Measurements from ENCODE around the gene KRT40.
A peak's percentile ranks its signal among the peaks of the same experiment; 100 is the strongest.

Gene KRT40

GRCh38 chr17:40952154-40952553, 32.0 kb downstream of the KRT40 start:
- DNase-seq, result no peak
- H3K4me1 ChIP-seq (ENCODE audit: control insufficient read depth, insufficient read depth, low read depth, low read length), result peaks cover 3% of the 10 kb centered on the region

GRCh38 chr17:40951011-40951622, 33.0 kb downstream of the KRT40 start:
- no peak overlapping the region for H3K4me3 ChIP-seq (ENCODE audit: insufficient read depth in 1 of 2, low read depth in 1 of 2, low read length in 2 of 2)
- no peak overlapping the region for H3K9ac ChIP-seq (ENCODE audit: low read length)
- H2BK120ac ChIP-seq (ENCODE audit: low read depth, low read length), result no peak overlapping the region
- no peaks in the 10 kb centered on the region for H3K79me1 ChIP-seq (replicated peaks; ENCODE audit: low read length, poor library complexity, severe bottlenecking)
- DNase-seq, result no peak
- H4K8ac ChIP-seq (ENCODE audit: low read length), result no peak overlapping the region
- H2BK12ac ChIP-seq (ENCODE audit: low read length in 2 of 2), result no peak overlapping the region
- H2BK15ac ChIP-seq (ENCODE audit: low read depth, poor library complexity, severe bottlenecking), result no peak overlapping the region
- 96% methylated on average over 2 of the region's 2 CpGs for WGBS
- H3K4me1 ChIP-seq (ENCODE audit: control insufficient read depth, insufficient read depth, low read depth, low read length), result peaks cover 3% of the 10 kb centered on the region
- no peak overlapping the region for H3K27ac ChIP-seq (ENCODE audit: low read length, poor library complexity, severe bottlenecking)
- H3K23ac ChIP-seq (ENCODE audit: low read length in 2 of 2), result no peak overlapping the region
- H2AK5ac ChIP-seq (ENCODE audit: low read length, severe bottlenecking), result no peak overlapping the region
- no peaks in the 10 kb centered on the region for H3K36me3 ChIP-seq (ENCODE audit: control insufficient read depth in 1 of 2, insufficient read depth in 2 of 2, low read depth in 1 of 2, low read length in 2 of 2)
- no peaks in the 10 kb centered on the region for H3K9me3 ChIP-seq (ENCODE audit: control insufficient read depth, low read length)
- no peak overlapping the region for H3K14ac ChIP-seq (ENCODE audit: low read length in 2 of 2)
- no peaks in the 10 kb centered on the region for H3K27me3 ChIP-seq (ENCODE audit: control insufficient read depth in 1 of 2, insufficient read depth in 1 of 2, low read length in 2 of 2)
- no peak overlapping the region for H4K91ac ChIP-seq (ENCODE audit: low read length)
- no peak overlapping the region for H3K4me2 ChIP-seq (ENCODE audit: low read length, poor library complexity, severe bottlenecking)
- H2AFZ ChIP-seq (ENCODE audit: low read depth, low read length), result no peak overlapping the region
- H3K18ac ChIP-seq (ENCODE audit: low read depth in 1 of 2, low read length in 2 of 2), result no peak overlapping the region
- H3K4ac ChIP-seq (ENCODE audit: low read depth in 1 of 2, low read length in 2 of 2), result no peak overlapping the region
- no peak overlapping the region for H2BK5ac ChIP-seq (ENCODE audit: low read depth, low read length, poor library complexity, severe bottlenecking)

More at GRCh38 chr17:40952154-40952553, 32.0 kb downstream of the KRT40 start:
- Histone ChIP-seq H3K27me3 (ENCODE audit: control insufficient read depth in 1 of 2, insufficient read depth in 1 of 2, low read length in 2 of 2) (no peaks in the 10 kb centered on the region), H4K91ac (ENCODE audit: low read length) (no peak overlapping the region), H2BK5ac (ENCODE audit: low read depth, low read length, poor library complexity, severe bottlenecking) (no peak overlapping the region), H3K79me1 (replicated peaks; ENCODE audit: low read length, poor library complexity, severe bottlenecking) (no peaks in the 10 kb centered on the region), H3K36me3 (ENCODE audit: control insufficient read depth in 1 of 2, insufficient read depth in 2 of 2, low read depth in 1 of 2, low read length in 2 of 2) (no peaks in the 10 kb centered on the region), H2AK5ac (ENCODE audit: low read length, severe bottlenecking) (peak overlapping the region; percentile 26), H2BK15ac (ENCODE audit: low read depth, poor library complexity, severe bottlenecking) (no peak overlapping the region), H3K18ac (ENCODE audit: low read depth in 1 of 2, low read length in 2 of 2) (no peak overlapping the region), H3K4ac (ENCODE audit: low read depth in 1 of 2, low read length in 2 of 2) (no peak overlapping the region), H2BK120ac (ENCODE audit: low read depth, low read length) (no peak overlapping the region), H4K8ac (ENCODE audit: low read length) (no peak overlapping the region), H3K9me3 (ENCODE audit: control insufficient read depth, low read length) (no peaks in the 10 kb centered on the region), H2AFZ (ENCODE audit: low read depth, low read length) (no peak overlapping the region), H2BK12ac (ENCODE audit: low read length in 2 of 2) (no peak overlapping the region), H3K27ac (ENCODE audit: low read length, poor library complexity, severe bottlenecking) (no peak overlapping the region), H3K9ac (ENCODE audit: low read length) (peak overlapping the region; percentile 82), H3K14ac (ENCODE audit: low read length in 2 of 2) (no peak overlapping the region), H3K4me2 (ENCODE audit: low read length, poor library complexity, severe bottlenecking) (no peak overlapping the region), H3K4me3 (ENCODE audit: insufficient read depth in 1 of 2, low read depth in 1 of 2, low read length in 2 of 2) (no peak overlapping the region), H3K23ac (ENCODE audit: low read length in 2 of 2) (no peak overlapping the region)
- no CpG with 5 or more reads among the region's 2 CpGs for WGBS

- 85% methylated on average over 7 of the region's 7 CpGs for WGBS
- no peak for DNase-seq
- Histone ChIP-seq H3K36me3 (ENCODE audit: control insufficient read depth in 1 of 2, insufficient read depth in 2 of 2, low read depth in 1 of 2, low read length in 2 of 2) (no peaks in the 10 kb centered on the region), H3K4me1 (ENCODE audit: control insufficient read depth, insufficient read depth, low read depth, low read length) (no peaks in the 10 kb centered on the region), H2AK5ac (ENCODE audit: low read length, severe bottlenecking) (no peak overlapping the region), H2BK5ac (ENCODE audit: low read depth, low read length, poor library complexity, severe bottlenecking) (no peak overlapping the region), H3K14ac (ENCODE audit: low read length in 2 of 2) (no peak overlapping the region), H3K4me2 (ENCODE audit: low read length, poor library complexity, severe bottlenecking) (no peak overlapping the region), H2BK120ac (ENCODE audit: low read depth, low read length) (no peak overlapping the region), H4K91ac (ENCODE audit: low read length) (no peak overlapping the region), H3K4ac (ENCODE audit: low read depth in 1 of 2, low read length in 2 of 2) (no peak overlapping the region), H3K4me3 (ENCODE audit: insufficient read depth in 1 of 2, low read depth in 1 of 2, low read length in 2 of 2) (no peak overlapping the region), H3K9ac (ENCODE audit: low read length) (no peak overlapping the region), H3K9me3 (ENCODE audit: control insufficient read depth, low read length) (no peaks in the 10 kb centered on the region), H2BK12ac (ENCODE audit: low read length in 2 of 2) (no peak overlapping the region), H3K79me1 (replicated peaks; ENCODE audit: low read length, poor library complexity, severe bottlenecking) (no peaks in the 10 kb centered on the region), H3K27ac (ENCODE audit: low read length, poor library complexity, severe bottlenecking) (no peak overlapping the region), H3K23ac (ENCODE audit: low read length in 2 of 2) (no peak overlapping the region), H2AFZ (ENCODE audit: low read depth, low read length) (no peak overlapping the region), H3K18ac (ENCODE audit: low read depth in 1 of 2, low read length in 2 of 2) (no peak overlapping the region), H4K8ac (ENCODE audit: low read length) (no peak overlapping the region), H2BK15ac (ENCODE audit: low read depth, poor library complexity, severe bottlenecking) (no peak overlapping the region), H3K27me3 (ENCODE audit: control insufficient read depth in 1 of 2, insufficient read depth in 1 of 2, low read length in 2 of 2) (no peaks in the 10 kb centered on the region)
Observed at GRCh38 chr17:40950176-40950575, 34.0 kb downstream of the KRT40 start.

- H3K36me3 ChIP-seq (ENCODE audit: control insufficient read depth in 1 of 2, insufficient read depth in 2 of 2, low read depth in 1 of 2, low read length in 2 of 2), result no peaks in the 10 kb centered on the region
- no peak overlapping the region for H2BK120ac ChIP-seq (ENCODE audit: low read depth, low read length)
- H2BK12ac ChIP-seq (ENCODE audit: low read length in 2 of 2), result no peak overlapping the region
- no peak overlapping the region for H4K91ac ChIP-seq (ENCODE audit: low read length)
- H3K9ac ChIP-seq (ENCODE audit: low read length), result peak overlapping the region; percentile 38
- H3K4me1 ChIP-seq (ENCODE audit: control insufficient read depth, insufficient read depth, low read depth, low read length), result no peaks in the 10 kb centered on the region
- WGBS, result 72% methylated on average over 10 of the region's 10 CpGs
- no peak overlapping the region for H2AFZ ChIP-seq (ENCODE audit: low read depth, low read length)
- H4K8ac ChIP-seq (ENCODE audit: low read length), result no peak overlapping the region
- no peak overlapping the region for H3K4ac ChIP-seq (ENCODE audit: low read depth in 1 of 2, low read length in 2 of 2)
- no peak for DNase-seq
- H3K4me2 ChIP-seq (ENCODE audit: low read length, poor library complexity, severe bottlenecking), result no peak overlapping the region
- H3K27me3 ChIP-seq (ENCODE audit: control insufficient read depth in 1 of 2, insufficient read depth in 1 of 2, low read length in 2 of 2), result no peaks in the 10 kb centered on the region
- no peak overlapping the region for H2AK5ac ChIP-seq (ENCODE audit: low read length, severe bottlenecking)
- no peak overlapping the region for H3K18ac ChIP-seq (ENCODE audit: low read depth in 1 of 2, low read length in 2 of 2)
- H2BK5ac ChIP-seq (ENCODE audit: low read depth, low read length, poor library complexity, severe bottlenecking), result no peak overlapping the region
- H3K79me1 ChIP-seq (replicated peaks; ENCODE audit: low read length, poor library complexity, severe bottlenecking), result no peaks in the 10 kb centered on the region
- H3K4me3 ChIP-seq (ENCODE audit: insufficient read depth in 1 of 2, low read depth in 1 of 2, low read length in 2 of 2), result no peak overlapping the region
- H3K27ac ChIP-seq (ENCODE audit: low read length, poor library complexity, severe bottlenecking), result no peak overlapping the region
- H3K14ac ChIP-seq (ENCODE audit: low read length in 2 of 2), result no peak overlapping the region
- H3K9me3 ChIP-seq (ENCODE audit: control insufficient read depth, low read length), result no peaks in the 10 kb centered on the region
- H3K23ac ChIP-seq (ENCODE audit: low read length in 2 of 2), result no peak overlapping the region
- no peak overlapping the region for H2BK15ac ChIP-seq (ENCODE audit: low read depth, poor library complexity, severe bottlenecking)
Observed at GRCh38 chr17:40949418-40949817, 34.7 kb downstream of the KRT40 start.
